WTC11 (cell line): ENCODE results near the gene IPO11. TPM values are rescaled to one million over a fixed set of nuclear protein-coding genes. Genes with fewer than 3 reads are reported as not detected.
A peak's percentile ranks its signal among the peaks of the same experiment; 100 is the strongest.

Experiments used
- ATAC-seq: fragments of 200-7000 bp; cut with Tn5 transposase; 2 replicates; pipeline ENCODE4 v1.10.0; 2021; ENCODE audit warnings: mild to moderate bottlenecking, moderate library complexity
- CTCF ChIA-PET: fragments of 300-600 bp; sonication (Branson Sonifier 250); formaldehyde crosslinking; loops from one replicate; lab custom pipeline; 2021; ENCODE audit warnings: antibody characterized with exemption; lab: Charles Lee
- POLR2A ChIA-PET: fragments of 350-600 bp; sonication (Branson Sonifier 250); formaldehyde crosslinking; loops from one replicate; lab custom pipeline; 2021; ENCODE audit warnings: antibody characterized with exemption; lab: Charles Lee
- DNase-seq: peaks from one replicate; pipeline ENCODE4 v3.0.0; 2021; ENCODE audit warnings: low spot score
- H3K27ac Mint-ChIP-seq: 2 replicates; pipeline ENCODE4 v1.8.0; 2021; ENCODE audit warnings: mixed read lengths
- H3K27me3 Mint-ChIP-seq: 2 replicates; pipeline ENCODE4 v1.8.0; 2021; ENCODE audit warnings: low read depth, mild to moderate bottlenecking, moderate library complexity, mixed read lengths
- H3K36me3 Mint-ChIP-seq: 2 replicates; pipeline ENCODE4 v1.8.0; 2021; ENCODE audit warnings: mixed read lengths
- H3K4me1 Mint-ChIP-seq: 2 replicates; pipeline ENCODE4 v1.8.0; 2022; ENCODE audit warnings: mixed read lengths
- H3K4me3 Mint-ChIP-seq: 2 replicates; pipeline ENCODE4 v1.8.0; 2021; ENCODE audit warnings: mild to moderate bottlenecking, moderate library complexity, mixed read lengths
- H3K9me3 Mint-ChIP-seq: 2 replicates; pipeline ENCODE4 v1.8.0; 2021; ENCODE audit warnings: mixed read lengths
- CDX4 ChIP-seq: fragments of 250-450 bp; sonication (Bioruptor Pico); IDR thresholded peaks from 2 replicates; pipeline ENCODE4 v1.9.0; 2021; ENCODE audit warnings: moderate library complexity, mild to moderate bottlenecking, inconsistent platforms, borderline replicate concordance
- CTCF ChIP-seq: fragments of 200-600 bp; IDR thresholded peaks from 2 replicates; pipeline ENCODE4 v1.8.0; 2022; ENCODE audit warnings: antibody characterized with exemption
- E2F5 ChIP-seq: sonication (generic); formaldehyde crosslinking; IDR thresholded peaks from 2 replicates; pipeline ENCODE4 v1.8.1; 2022; ENCODE audit warnings: mild to moderate bottlenecking, moderate library complexity, missing genetic modification reagents
- EMX1 ChIP-seq: fragments of 250-450 bp; sonication (Bioruptor Pico); IDR thresholded peaks from 2 replicates; pipeline ENCODE4 v1.8.0; 2021; ENCODE audit warnings: mild to moderate bottlenecking
- ERG ChIP-seq: fragments of 250-450 bp; sonication (Bioruptor Pico); IDR thresholded peaks from 2 replicates; pipeline ENCODE4 v1.8.0; 2021; ENCODE audit warnings: mild to moderate bottlenecking
- ETV6 ChIP-seq: sonication (generic); formaldehyde crosslinking; IDR thresholded peaks from 2 replicates; pipeline ENCODE4 v1.8.1; 2022; ENCODE audit warnings: mild to moderate bottlenecking, missing genetic modification reagents
- FOXJ3 ChIP-seq: sonication (generic); formaldehyde crosslinking; IDR thresholded peaks from 2 replicates; pipeline ENCODE4 v1.9.0; 2021; ENCODE audit warnings: missing genetic modification reagents, mild to moderate bottlenecking, borderline replicate concordance
- IRF2 ChIP-seq: sonication (generic); formaldehyde crosslinking; IDR thresholded peaks from 2 replicates; pipeline ENCODE4 v1.8.0; 2022; ENCODE audit warnings: low read depth, missing genetic modification reagents, borderline replicate concordance
- KAT7 ChIP-seq: sonication (generic); formaldehyde crosslinking; IDR thresholded peaks from 2 replicates; pipeline ENCODE4 v1.8.1; 2023; ENCODE audit warnings: missing genetic modification reagents, mild to moderate bottlenecking, borderline replicate concordance
- NFATC4 ChIP-seq: fragments of 250-450 bp; sonication (Bioruptor Pico); IDR thresholded peaks from 2 replicates; pipeline ENCODE4 v1.9.0; 2021; ENCODE audit warnings: mild to moderate bottlenecking
- NFE2L1 ChIP-seq: sonication (generic); formaldehyde crosslinking; IDR thresholded peaks from 2 replicates; pipeline ENCODE4 v1.8.1; 2023; ENCODE audit warnings: missing genetic modification reagents
- NR2C2 ChIP-seq: sonication (generic); formaldehyde crosslinking; IDR thresholded peaks from 2 replicates; pipeline ENCODE4 v1.8.0; 2022; ENCODE audit warnings: mild to moderate bottlenecking, missing genetic modification reagents
- OVOL2 ChIP-seq: fragments of 250-450 bp; sonication (Bioruptor Pico); IDR thresholded peaks from 2 replicates; pipeline ENCODE4 v1.9.0; 2021; ENCODE audit warnings: mild to moderate bottlenecking, borderline replicate concordance
- SMAD3 ChIP-seq: sonication (generic); formaldehyde crosslinking; IDR thresholded peaks from 2 replicates; pipeline ENCODE4 v1.8.0; 2022; ENCODE audit warnings: missing genetic modification reagents, mild to moderate bottlenecking, borderline replicate concordance
- SMAD4 ChIP-seq: sonication (generic); formaldehyde crosslinking; IDR thresholded peaks from 2 replicates; pipeline ENCODE4 v1.8.0; 2022; ENCODE audit warnings: mild to moderate bottlenecking, missing genetic modification reagents
- SP1 ChIP-seq: sonication (generic); formaldehyde crosslinking; conservative IDR thresholded peaks from 2 replicates; pipeline ENCODE4 v1.8.1; 2022; ENCODE audit warnings: missing genetic modification reagents
- STAT6 ChIP-seq: sonication (generic); formaldehyde crosslinking; conservative IDR thresholded peaks from 2 replicates; pipeline ENCODE4 v1.8.1; 2023; ENCODE audit warnings: mild to moderate bottlenecking, low read depth, missing genetic modification reagents, moderate library complexity
- TEAD1 ChIP-seq: sonication (generic); formaldehyde crosslinking; IDR thresholded peaks from 2 replicates; pipeline ENCODE4 v1.8.0; 2022; ENCODE audit warnings: mild to moderate bottlenecking, missing genetic modification reagents
- ZBTB21 ChIP-seq: sonication (generic); formaldehyde crosslinking; IDR thresholded peaks from 2 replicates; pipeline ENCODE4 v1.8.1; 2023; ENCODE audit warnings: mild to moderate bottlenecking, missing genetic modification reagents, borderline replicate concordance
- ZBTB43 ChIP-seq: sonication (generic); formaldehyde crosslinking; IDR thresholded peaks from 2 replicates; pipeline ENCODE4 v1.8.1; 2023; ENCODE audit warnings: mild to moderate bottlenecking, missing genetic modification reagents
- ZMAT4 ChIP-seq: fragments of 250-450 bp; sonication (Bioruptor Pico); IDR thresholded peaks from 2 replicates; pipeline ENCODE4 v1.9.0; 2021; ENCODE audit warnings: mild to moderate bottlenecking
- ZNF121 ChIP-seq: sonication (generic); formaldehyde crosslinking; IDR thresholded peaks from 2 replicates; pipeline ENCODE4 v1.8.0; 2023; ENCODE audit warnings: missing genetic modification reagents
- ZNF219 ChIP-seq: sonication (generic); formaldehyde crosslinking; IDR thresholded peaks from 2 replicates; pipeline ENCODE4 v1.8.0; 2023; ENCODE audit warnings: missing genetic modification reagents, mild to moderate bottlenecking, borderline replicate concordance
- ZNF416 ChIP-seq: fragments of 250-450 bp; sonication (Bioruptor Pico); IDR thresholded peaks from 2 replicates; pipeline ENCODE4 v1.9.0; 2021; ENCODE audit warnings: mild to moderate bottlenecking, inconsistent platforms
- ZNF671 ChIP-seq: fragments of 250-450 bp; sonication (Bioruptor Pico); IDR thresholded peaks from 2 replicates; pipeline ENCODE4 v1.8.0; 2021; ENCODE audit warnings: mild to moderate bottlenecking
- total RNA-seq: library from RNA; stranded (reverse); gene quantifications from 3 replicates; pipeline ENCODE4 v1.2.3, GENCODE V29; 2021

IPO11 gene
- total RNA-seq, 1 experiment from 2014 or later = 61.9 TPM

GRCh38 chr5:62614355-62614754, 201.8 kb downstream of the IPO11 start:
- no peak for DNase-seq
- TF ChIP-seq OVOL2 (CRISPR knock-in tag) = no peak
- TF ChIP-seq SMAD4 (CRISPR knock-in tag) = no peak
- no peak for TF ChIP-seq ETV6
- TF ChIP-seq ERG (CRISPR knock-in tag) = no peak
- TF ChIP-seq ZBTB43 (CRISPR knock-in tag) = no peak
- TF ChIP-seq KAT7 = no peak
- TF ChIP-seq NR2C2 (CRISPR knock-in tag) = no peak
- no peak for TF ChIP-seq FOXJ3 (CRISPR knock-in tag)
- TF ChIP-seq ZNF121 (CRISPR knock-in tag) = no peak
- no peak for TF ChIP-seq TEAD1 (CRISPR knock-in tag)
- Mint-ChIP-seq H3K27ac (peak overlapping the region; percentile 45; the same call in 1 of the 2 replicates), H3K4me3 (no peak overlapping the region), H3K9me3 (peaks cover 23% of the 10 kb centered on the region), H3K27me3 (no peaks in the 10 kb centered on the region; the same call in 1 of the 2 replicates), H3K36me3 (peaks cover 26% of the 10 kb centered on the region), H3K4me1 (peaks cover 21% of the 10 kb centered on the region)
- CTCF ChIA-PET = no interaction called here
- POLR2A ChIA-PET = no interaction called here
- peak; percentile 39 for ATAC-seq

- TF ChIP-seq NFATC4 (CRISPR knock-in tag) (no peak), CTCF (no peak), ZMAT4 (CRISPR knock-in tag) (no peak), ZNF416 (CRISPR knock-in tag) (no peak), STAT6 (CRISPR knock-in tag) (no peak), SMAD3 (no peak)
- Mint-ChIP-seq H3K4me1 (peaks cover 38% of the 10 kb centered on the region), H3K27ac (no peak overlapping the region), H3K36me3 (peaks cover 28% of the 10 kb centered on the region), H3K27me3 (no peaks in the 10 kb centered on the region; the same call in 1 of the 2 replicates), H3K9me3 (peaks cover 23% of the 10 kb centered on the region), H3K4me3 (no peak overlapping the region)
- no peak for ATAC-seq
- POLR2A ChIA-PET = no interaction called here
- CTCF ChIA-PET = no interaction called here
- no peak for DNase-seq
Measured at GRCh38 chr5:62616615-62617277, 204.2 kb downstream of the IPO11 start.

- CTCF ChIA-PET = no interaction called here
- Mint-ChIP-seq H3K9me3 (peaks cover 20% of the 10 kb centered on the region), H3K27ac (no peak overlapping the region), H3K36me3 (peaks cover 26% of the 10 kb centered on the region), H3K4me1 (peaks cover 50% of the 10 kb centered on the region), H3K27me3 (no peaks in the 10 kb centered on the region; the same call in 1 of the 2 replicates), H3K4me3 (no peak overlapping the region)
- POLR2A ChIA-PET = no interaction called here
- ATAC-seq (no peak), DNase-seq (no peak)
- TF ChIP-seq E2F5 (CRISPR knock-in tag) (no peak), NFATC4 (CRISPR knock-in tag) (no peak), SMAD3 (no peak), NFE2L1 (CRISPR knock-in tag) (no peak), IRF2 (CRISPR knock-in tag) (no peak), OVOL2 (CRISPR knock-in tag) (no peak), ETV6 (no peak), CDX4 (no peak), ZBTB21 (no peak), ZNF671 (CRISPR knock-in tag) (no peak), ZNF219 (CRISPR knock-in tag) (no peak), SP1 (CRISPR knock-in tag) (no peak), EMX1 (CRISPR knock-in tag) (no peak)
Measured at GRCh38 chr5:62617943-62618342, 205.4 kb downstream of the IPO11 start.
